Endothelial cell of umbilical vein (primary cell): ENCODE results near the gene OSGEP. TPM values are rescaled to one million over a fixed set of nuclear protein-coding genes. Genes with fewer than 3 reads are reported as not detected.

Experiments used
- BruUV-seq: library from RNA; stranded (reverse); fragments of 400-500 nt; replicated peaks from 2 replicates; lab custom pipeline; 2021; lab: Mats Ljungman, UMichigan
- CTCF ChIA-PET: fragments of 300-600, 350-600 bp; sonication (Branson Sonifier 250); formaldehyde crosslinking; loops from one replicate; lab custom pipeline; 2021; ENCODE audit warnings: antibody characterized with exemption, inconsistent platforms; lab: Charles Lee
- POLR2A ChIA-PET: fragments of 300-600, 350-600 bp; sonication (Branson Sonifier 250); formaldehyde crosslinking; loops from one replicate; lab custom pipeline; 2021; ENCODE audit warnings: antibody characterized with exemption, inconsistent platforms; lab: Charles Lee
- DNase-seq: peaks from one replicate; pipeline ENCODE4 v3.0.0-alpha.2; 2011; ENCODE audit warnings: low read depth, low spot score
- FAIRE-seq: peaks from 2 replicates; lab custom pipeline; 2011; peaks lifted over from hg19 to GRCh38; lab: Jason Lieb, UNC
- H2AFZ ChIP-seq: 2 replicates; pipeline ENCODE4 v1.6.0; 2012; ENCODE audit warnings: low read depth, low read length, control low read depth, inconsistent platforms
- H3K27ac ChIP-seq: 2 replicates; pipeline ENCODE4 v1.5.1; 2011; ENCODE audit warnings: low read depth, mild to moderate bottlenecking, control low read depth, low read length, moderate library complexity; ENCODE audit not compliant: insufficient read depth
- H3K27me3 ChIP-seq, 2 experiments: 2 replicates each; pipeline versions ENCODE4 v1.6.0 to v1.6.1; 2011; ENCODE audit warnings: low read length in 2 of 2, mixed read lengths in 1 of 2; ENCODE audit not compliant: control insufficient read depth in 2 of 2, insufficient read depth in 2 of 2
- H3K36me3 ChIP-seq, 2 experiments: 2 replicates in 1 of 2; 3 replicates in 1 of 2; pipeline ENCODE4 v1.5.1; 2011; ENCODE audit warnings: low read length in 2 of 2, mild to moderate bottlenecking in 1 of 2, moderate library complexity in 1 of 2; ENCODE audit not compliant: control insufficient read depth in 2 of 2, insufficient read depth in 2 of 2; ENCODE audit errors: extremely low read depth in 1 of 2
- H3K4me1 ChIP-seq: 3 replicates; pipeline ENCODE4 v1.5.1; 2011; ENCODE audit warnings: mild to moderate bottlenecking, low read length; ENCODE audit not compliant: control insufficient read depth, insufficient read depth; ENCODE audit errors: extremely low read depth
- H3K4me2 ChIP-seq: 2 replicates; pipeline ENCODE4 v1.6.1; 2011; ENCODE audit warnings: low read length, control low read depth, mixed read lengths; ENCODE audit not compliant: insufficient read depth
- H3K4me3 ChIP-seq, 3 experiments: fragments of 200-600 bp in 1 of 3; sonication (generic), shearing (Covaris generic) in 1 of 3; replicated peaks in 1 of 3; 2 replicates each; pipeline ENCODE4 v1.5.1; 2011 to 2016; ENCODE audit warnings: control low read depth in 3 of 3, low read length in 3 of 3, mild to moderate bottlenecking in 2 of 3, inconsistent platforms in 1 of 3, low read depth in 1 of 3, moderate library complexity in 1 of 3; ENCODE audit not compliant: insufficient read depth in 1 of 3
- H3K79me2 ChIP-seq: 2 replicates; pipeline ENCODE4 v1.6.0; 2012; ENCODE audit warnings: low read length, inconsistent platforms; ENCODE audit not compliant: control insufficient read depth, insufficient read depth
- H3K9ac ChIP-seq: replicated peaks from 2 replicates; pipeline ENCODE3; 2011; ENCODE audit warnings: low read length, control low read depth; ENCODE audit not compliant: insufficient read depth; ENCODE audit errors: extremely low read depth
- H3K9me1 ChIP-seq: replicated peaks from 3 replicates; pipeline ENCODE4 v1.6.0; 2011; ENCODE audit warnings: mild to moderate bottlenecking, low read length; ENCODE audit not compliant: control insufficient read depth, insufficient read depth; ENCODE audit errors: extremely low read depth
- H3K9me3 ChIP-seq: replicated peaks from 2 replicates; pipeline ENCODE4 v1.5.1; 2012; ENCODE audit warnings: low read length, inconsistent platforms; ENCODE audit not compliant: control insufficient read depth, insufficient read depth
- H4K20me1 ChIP-seq: replicated peaks from 2 replicates; pipeline ENCODE3; 2011; ENCODE audit warnings: mild to moderate bottlenecking, low read length; ENCODE audit not compliant: control insufficient read depth, insufficient read depth; ENCODE audit errors: extremely low read depth
- EZH2 ChIP-seq: IDR thresholded peaks from 2 replicates; pipeline ENCODE4 v1.6.1; 2012; ENCODE audit warnings: borderline replicate concordance, low read depth, mild to moderate bottlenecking, moderate library complexity, low read length, inconsistent platforms; ENCODE audit not compliant: severe bottlenecking
- FOS ChIP-seq: IDR thresholded peaks from 2 replicates; pipeline ENCODE4 v1.6.1; 2011; ENCODE audit warnings: mild to moderate bottlenecking, low read length, moderate library complexity, borderline replicate concordance; ENCODE audit not compliant: insufficient read depth
- GATA2 ChIP-seq: IDR thresholded peaks from 2 replicates; pipeline ENCODE4 v1.7.0; 2011; ENCODE audit warnings: low read depth, mild to moderate bottlenecking, moderate library complexity, mixed read lengths, low read length; ENCODE audit not compliant: insufficient read length, insufficient read depth
- JUN ChIP-seq: IDR thresholded peaks from 2 replicates; pipeline ENCODE4 v1.6.1; 2011; ENCODE audit warnings: borderline replicate concordance, low read depth; ENCODE audit not compliant: insufficient read length, insufficient read depth
- MYC ChIP-seq: IDR thresholded peaks from one replicate; pipeline ENCODE4 v1.6.1; 2011; ENCODE audit warnings: mild to moderate bottlenecking, low read depth, low read length
- POLR2A ChIP-seq: IDR thresholded peaks from 2 replicates; pipeline ENCODE4 v1.6.1; 2012; ENCODE audit warnings: low read depth, mild to moderate bottlenecking, control low read depth, low read length
- POLR2AphosphoS5 ChIP-seq: IDR thresholded peaks from 2 replicates; pipeline ENCODE4 v1.6.1; 2012; ENCODE audit warnings: low read depth, mild to moderate bottlenecking, control low read depth, low read length, moderate library complexity; ENCODE audit not compliant: insufficient read depth
- dilution Hi-C: fragments of 300-500 bp; cut with MboI; formaldehyde crosslinking; loops from one replicate; pipeline ENCODE4 v1.15.0; 2019; ENCODE audit warnings: low sequenced_read_pairs; ENCODE audit not compliant: extremely low pct_ligation_motif_present
- intact Hi-C: fragments of 100-400 bp; cut with micrococcal nuclease; formaldehyde crosslinking; loops from one replicate; pipeline ENCODE4 v1.10.0; 2022
- polyA plus RNA-seq, 4 experiments: library from polyadenylated mRNA; depleted of rRNA in 3 of 4; stranded (reverse) in 3 of 4; unstranded in 1 of 4; fragments of >200 nt; gene quantifications; 2 replicates each; pipeline versions ENCODE4 v1.2.1 to v1.2.3, GENCODE V29; 2011 to 2012; ENCODE audit warnings: missing spikeins in 1 of 4
- total RNA-seq: library from RNA; stranded (reverse); gene quantifications from 2 replicates; pipeline ENCODE4 v1.2.3, GENCODE V29; 2021
- TF ChIP-seq, protein P1 (sequence below): IDR thresholded peaks from 2 replicates; pipeline ENCODE4 v1.6.1; 2011; ENCODE audit not compliant: insufficient read depth, insufficient read length
- TF ChIP-seq, protein P2 (sequence below), 2 donors: IDR thresholded peaks; 1 replicate in 1 of 2; 2 replicates in 1 of 2; pipeline ENCODE4 v1.5.1; 2011; ENCODE audit warnings: low read length in 2 of 2, mild to moderate bottlenecking in 2 of 2, moderate library complexity in 2 of 2, control low read depth in 1 of 2, inconsistent platforms in 1 of 2, low read depth in 1 of 2; ENCODE audit not compliant: insufficient read depth in 1 of 2; ENCODE audit errors: extremely low read depth in 1 of 2

Gene OSGEP
- total and polyA plus RNA-seq, 2 donors (not counting 3 experiments of a cell fraction or from before 2014, with no cell fraction given): 41.8 to 100 TPM

DNA sequence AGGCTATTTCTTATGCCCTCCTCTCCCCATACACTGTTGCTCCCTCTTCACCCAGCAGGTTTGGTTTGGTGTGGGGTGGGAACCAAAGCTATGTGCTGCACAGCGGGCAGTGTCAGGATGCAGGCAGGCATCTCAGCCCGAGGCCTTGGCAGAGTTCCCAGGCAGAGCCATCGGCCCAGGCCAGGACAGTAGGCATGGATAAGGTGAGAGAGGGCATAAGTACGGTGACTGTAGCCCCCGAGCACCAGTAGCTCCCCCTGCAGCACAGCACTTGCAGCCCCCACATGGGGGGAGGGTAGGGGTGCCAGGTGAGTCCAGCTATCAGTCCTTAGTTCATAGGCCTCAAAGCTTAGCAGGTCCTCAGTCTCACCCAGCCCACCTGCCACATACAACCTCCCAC lies 25.8 kb downstream of the OSGEP start:
- FAIRE-seq: no peak
- BruUV-seq: no TSS peak

More for the DNA sequence above, 25.8 kb downstream of the OSGEP start:
- dilution Hi-C loops (no loop called here), intact Hi-C loops (no loop called here)
- no peaks in the 10 kb centered on the region for H4K20me1 ChIP-seq
- peaks cover 18% of the 10 kb centered on the region for H3K4me1 ChIP-seq
- ChIA-PET POLR2A (no interaction called here), CTCF (interaction anchor here (0.8 kb wide), 1 partner anchor 13 kb away, joined by 4 read pairs; no protein-coding TSS in a partner anchor)
- H3K4me3 ChIP-seq: no peak overlapping the region
- H3K4me2 ChIP-seq: no peak overlapping the region
- no peaks in the 10 kb centered on the region for H3K27me3 ChIP-seq
- H3K27ac ChIP-seq: no peak overlapping the region
- H3K9me1 ChIP-seq: no peaks in the 10 kb centered on the region
- no peaks in the 10 kb centered on the region for H3K79me2 ChIP-seq
- no peak for DNase-seq
- no peak overlapping the region for H2AFZ ChIP-seq
- no peaks in the 10 kb centered on the region for H3K9me3 ChIP-seq
- no peak for TF ChIP-seq MYC
- no peak for TF ChIP-seq GATA2
- no peak for TF ChIP-seq FOS
- TF ChIP-seq POLR2AphosphoS5: no peak
- TF ChIP-seq JUN: no peak
- TF ChIP-seq EZH2: no peak
- TF ChIP-seq, protein P1, sequence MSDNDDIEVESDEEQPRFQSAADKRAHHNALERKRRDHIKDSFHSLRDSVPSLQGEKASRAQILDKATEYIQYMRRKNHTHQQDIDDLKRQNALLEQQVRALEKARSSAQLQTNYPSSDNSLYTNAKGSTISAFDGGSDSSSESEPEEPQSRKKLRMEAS: no peak
- TF ChIP-seq POLR2A: no peak
- TF ChIP-seq, protein P2, sequence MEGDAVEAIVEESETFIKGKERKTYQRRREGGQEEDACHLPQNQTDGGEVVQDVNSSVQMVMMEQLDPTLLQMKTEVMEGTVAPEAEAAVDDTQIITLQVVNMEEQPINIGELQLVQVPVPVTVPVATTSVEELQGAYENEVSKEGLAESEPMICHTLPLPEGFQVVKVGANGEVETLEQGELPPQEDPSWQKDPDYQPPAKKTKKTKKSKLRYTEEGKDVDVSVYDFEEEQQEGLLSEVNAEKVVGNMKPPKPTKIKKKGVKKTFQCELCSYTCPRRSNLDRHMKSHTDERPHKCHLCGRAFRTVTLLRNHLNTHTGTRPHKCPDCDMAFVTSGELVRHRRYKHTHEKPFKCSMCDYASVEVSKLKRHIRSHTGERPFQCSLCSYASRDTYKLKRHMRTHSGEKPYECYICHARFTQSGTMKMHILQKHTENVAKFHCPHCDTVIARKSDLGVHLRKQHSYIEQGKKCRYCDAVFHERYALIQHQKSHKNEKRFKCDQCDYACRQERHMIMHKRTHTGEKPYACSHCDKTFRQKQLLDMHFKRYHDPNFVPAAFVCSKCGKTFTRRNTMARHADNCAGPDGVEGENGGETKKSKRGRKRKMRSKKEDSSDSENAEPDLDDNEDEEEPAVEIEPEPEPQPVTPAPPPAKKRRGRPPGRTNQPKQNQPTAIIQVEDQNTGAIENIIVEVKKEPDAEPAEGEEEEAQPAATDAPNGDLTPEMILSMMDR (IDR thresholded peaks at IDR 0.05; ENCODE audit: extremely low read depth in 1 of 2, insufficient read depth in 1 of 2, low read depth in 1 of 2, low read length in 2 of 2): no peak
- no peaks in the 10 kb centered on the region for H3K36me3 ChIP-seq
- no peak overlapping the region for H3K9ac ChIP-seq
